H4 (cell line): ENCODE results near the gene GGA1. TPM values are rescaled to one million over a fixed set of nuclear protein-coding genes. Genes with fewer than 3 reads are reported as not detected.
"Not testable (repeated sequence)": the region's sequence is repeated elsewhere in the genome, so short reads cannot be mapped to it uniquely, and the experiment has no call there.

Experiments
- DNase-seq: peaks from one replicate; pipeline ENCODE4 v3.0.0-alpha.2; 2015; ENCODE audit warnings: low spot score
- total RNA-seq: library from RNA; depleted of rRNA; stranded (reverse); fragments of >200 nt; shearing (Covaris generic); gene quantifications from 2 replicates; pipeline ENCODE4 v1.2.3, GENCODE V29; 2014

GGA1 gene
- total RNA-seq, 1 experiment from 2014 or later, result 8.2 TPM

DNA sequence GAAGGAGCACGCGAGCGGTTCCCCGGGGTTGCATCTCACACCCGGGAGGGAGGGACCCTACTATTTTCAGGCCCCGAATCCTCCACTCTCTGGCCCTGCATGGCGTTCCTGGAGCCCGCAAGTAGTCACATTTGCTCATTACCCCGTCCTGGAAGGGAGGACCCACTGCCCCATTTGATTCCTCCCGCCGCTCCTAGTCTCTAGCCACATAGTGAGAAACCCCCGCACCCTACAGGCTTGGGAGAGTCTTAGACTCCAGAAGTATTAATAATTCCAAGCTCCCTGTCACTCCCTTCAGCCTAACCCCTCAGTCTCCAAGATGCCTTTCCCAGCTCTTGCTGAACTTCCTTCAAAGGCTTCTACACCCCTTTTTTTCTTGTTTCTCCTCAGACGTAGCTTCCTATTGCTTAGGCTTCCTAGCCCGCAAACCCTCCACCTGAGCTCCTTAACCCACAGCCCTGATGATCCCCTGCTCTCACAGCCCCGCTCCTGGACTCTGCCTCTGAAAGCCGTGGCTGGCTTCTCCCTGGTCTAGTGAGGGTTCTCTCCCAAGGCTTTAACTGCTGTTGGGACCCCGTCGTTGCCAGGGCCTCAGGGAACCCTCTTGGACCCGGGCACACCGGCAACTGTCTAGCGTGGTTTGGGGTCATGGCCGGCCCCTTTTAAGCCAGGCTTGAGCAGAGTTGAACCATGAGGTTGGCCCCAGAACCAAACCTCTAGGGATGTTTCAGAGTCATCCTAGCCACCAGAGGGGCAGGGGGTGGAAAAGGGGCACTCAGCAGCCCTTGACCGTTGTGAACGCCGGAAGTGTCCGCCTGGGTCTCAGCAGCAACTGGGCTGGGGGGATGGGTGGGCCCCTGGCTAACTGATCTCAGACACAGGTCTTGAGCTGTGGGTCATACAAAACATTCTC is 862 bp downstream of the GGA1 start:
- DNase-seq, result no peak

GRCh38 chr22:37610153-37610475 is 1.5 kb downstream of the GGA1 start:
- not testable (repeated sequence) for DNase-seq

GRCh38 chr22:37610480-37611129 is 2.0 kb downstream of the GGA1 start:
- no peak for DNase-seq

DNA sequence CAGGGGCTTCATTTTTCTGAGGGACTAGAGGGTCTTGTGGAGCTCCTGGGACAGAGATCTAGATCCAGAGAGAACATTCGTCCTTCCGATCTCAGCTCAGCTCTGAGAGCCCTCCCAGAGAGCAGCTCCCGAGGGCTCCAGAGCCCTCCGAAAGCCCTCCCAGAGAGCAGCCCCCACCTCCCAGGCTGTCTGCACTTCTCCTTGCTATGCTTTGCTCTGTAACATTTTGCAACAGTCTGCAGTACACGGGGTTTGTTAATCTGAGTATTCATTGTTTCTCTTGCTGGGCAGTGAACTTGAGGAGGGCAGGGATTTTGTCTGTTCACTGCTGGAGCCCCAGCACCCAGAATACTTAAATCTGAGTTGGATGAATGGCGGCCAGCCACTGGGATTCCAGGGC is 2.6 kb downstream of the GGA1 start:
- no peak for DNase-seq

DNA sequence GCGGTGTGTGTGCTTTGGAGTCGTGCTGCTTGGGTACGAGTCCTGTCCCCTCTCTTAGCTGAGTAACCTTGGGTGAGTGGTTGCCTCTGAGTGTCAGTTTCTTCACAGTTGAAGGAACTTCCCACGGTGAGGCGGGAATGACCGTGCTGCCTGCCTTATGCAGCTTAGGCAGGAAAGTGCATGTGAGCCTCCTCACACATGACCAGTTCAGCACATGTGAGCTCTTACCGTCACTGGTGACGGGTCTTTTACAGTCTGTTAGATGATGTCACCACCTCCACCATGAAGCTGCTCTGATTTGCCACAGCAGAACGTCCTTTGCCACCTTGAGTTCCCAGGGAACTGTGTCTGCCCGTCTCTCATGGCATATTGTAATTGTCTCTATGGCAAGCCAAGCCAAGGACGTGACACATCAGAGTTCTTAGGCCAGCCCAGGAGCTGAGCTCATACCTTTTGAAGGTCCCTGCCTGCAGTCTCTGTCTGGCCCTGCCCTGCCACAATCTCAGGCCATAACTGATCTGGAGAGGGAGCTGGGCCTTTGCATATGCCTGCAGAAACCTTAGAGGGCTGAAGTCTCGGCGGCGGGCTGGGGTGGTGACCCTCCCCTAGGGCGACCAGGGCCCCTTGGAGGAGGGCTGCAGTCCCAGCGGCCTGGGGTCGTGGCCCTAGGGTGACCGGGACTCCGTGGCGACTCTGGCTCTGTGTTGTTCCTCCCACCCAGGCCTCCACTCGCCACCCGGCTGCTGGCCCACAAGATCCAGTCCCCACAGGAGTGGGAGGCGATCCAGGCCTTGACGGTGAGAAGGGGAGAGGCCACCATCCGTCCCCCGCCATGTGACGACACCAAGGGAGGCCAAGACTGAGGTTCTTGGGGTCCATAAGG is 7.8 kb downstream of the GGA1 start:
- no peak for DNase-seq

- DNase-seq, result no peak
Observed at GRCh38 chr22:37617431-37617830, 8.8 kb downstream of the GGA1 start.

DNA sequence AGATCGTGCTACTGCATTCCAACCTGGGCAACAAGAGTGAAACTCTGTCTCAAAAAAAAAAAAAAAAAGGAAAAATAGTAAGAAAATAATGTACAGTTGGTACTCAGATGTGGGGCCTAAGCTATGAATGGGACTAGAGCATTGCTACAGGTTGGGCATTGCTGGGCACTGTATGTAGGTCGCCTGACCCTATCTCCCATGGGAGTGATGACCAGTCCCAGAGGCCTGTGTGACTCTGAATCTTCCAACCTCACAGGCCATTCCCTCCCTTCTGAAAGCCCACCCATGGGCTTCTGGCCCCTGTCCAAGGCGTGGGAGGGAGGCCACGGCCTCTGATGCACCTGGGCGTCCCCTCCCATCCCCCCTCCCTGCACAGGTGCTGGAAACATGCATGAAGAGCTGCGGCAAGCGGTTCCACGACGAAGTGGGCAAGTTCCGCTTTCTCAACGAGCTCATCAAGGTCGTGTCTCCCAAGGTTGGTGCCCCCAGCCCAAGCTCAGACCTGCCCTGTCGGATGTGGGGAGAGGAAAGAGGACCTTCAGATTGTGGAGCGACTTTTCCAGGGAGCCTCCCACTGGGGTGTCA is 9.5 kb downstream of the GGA1 start:
- no peak for DNase-seq

DNA sequence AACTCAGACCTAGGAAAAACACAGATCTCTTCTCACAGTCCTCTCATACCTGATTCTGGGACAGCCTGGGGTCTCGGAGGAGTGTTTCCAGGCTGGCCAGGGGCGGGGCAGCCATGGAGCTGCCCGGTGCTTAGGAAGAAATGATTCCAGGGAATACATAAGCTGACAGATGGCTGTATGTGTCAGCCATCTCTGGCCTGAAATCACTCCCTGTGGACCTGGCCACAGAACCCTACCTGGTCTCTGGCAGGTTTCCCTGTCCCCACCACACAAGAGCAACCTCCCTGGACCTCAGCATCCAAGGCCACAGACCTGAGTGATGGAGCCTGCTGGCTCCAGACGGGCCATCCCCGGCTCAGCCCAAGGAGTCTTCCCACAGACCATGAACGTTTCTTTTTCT is 10.0 kb downstream of the GGA1 start:
- DNase-seq, result no peak

DNA sequence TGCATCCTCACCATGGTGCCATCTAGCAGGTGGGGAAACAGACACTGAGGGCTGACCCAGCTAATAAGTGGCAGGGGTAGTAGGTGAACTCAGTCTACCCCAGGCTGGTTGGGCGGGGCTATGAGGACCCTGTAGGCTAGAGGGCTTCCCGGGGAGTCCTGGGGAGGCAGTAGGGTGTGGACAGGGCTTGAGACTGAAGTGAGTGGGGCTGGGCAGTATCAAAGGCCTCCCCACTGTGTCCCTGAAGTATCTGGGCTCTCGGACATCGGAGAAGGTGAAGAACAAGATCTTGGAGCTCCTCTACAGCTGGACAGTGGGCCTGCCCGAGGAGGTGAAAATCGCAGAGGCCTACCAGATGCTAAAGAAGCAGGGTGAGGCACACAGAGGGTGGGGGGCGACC is 11.4 kb downstream of the GGA1 start:
- DNase-seq, result no peak

DNA sequence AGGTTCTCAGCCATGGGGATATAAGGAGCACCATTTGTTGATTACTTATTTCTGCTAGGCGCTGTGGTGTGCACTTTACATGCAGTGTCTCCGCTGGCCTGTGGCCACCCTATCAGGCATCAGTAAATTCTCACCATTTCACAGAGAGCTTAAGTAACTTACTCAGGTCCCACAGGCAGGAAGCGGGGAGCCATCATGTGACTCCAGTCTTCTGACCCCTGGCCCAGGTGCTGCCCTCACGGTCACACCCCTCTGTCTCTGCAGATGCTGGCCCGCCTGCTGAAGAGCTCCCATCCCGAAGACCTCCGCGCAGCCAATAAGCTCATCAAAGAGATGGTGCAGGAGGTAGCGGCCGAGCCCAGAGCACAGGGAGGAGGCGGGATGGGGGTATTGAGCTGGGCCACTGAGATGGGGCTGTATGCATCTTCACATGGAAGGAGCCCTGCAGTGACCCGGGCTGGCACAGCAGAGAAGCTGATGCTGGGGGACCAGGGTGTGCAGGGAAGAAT is 12.8 kb downstream of the GGA1 start:
- no peak for DNase-seq

- no peak for DNase-seq
Observed at GRCh38 chr22:37623075-37624016, 14.7 kb downstream of the GGA1 start.

GRCh38 chr22:37624017-37624365 is 15.4 kb downstream of the GGA1 start:
- no peak for DNase-seq

- DNase-seq, result no peak
Observed at GRCh38 chr22:37624876-37625275, 16.2 kb downstream of the GGA1 start.

DNA sequence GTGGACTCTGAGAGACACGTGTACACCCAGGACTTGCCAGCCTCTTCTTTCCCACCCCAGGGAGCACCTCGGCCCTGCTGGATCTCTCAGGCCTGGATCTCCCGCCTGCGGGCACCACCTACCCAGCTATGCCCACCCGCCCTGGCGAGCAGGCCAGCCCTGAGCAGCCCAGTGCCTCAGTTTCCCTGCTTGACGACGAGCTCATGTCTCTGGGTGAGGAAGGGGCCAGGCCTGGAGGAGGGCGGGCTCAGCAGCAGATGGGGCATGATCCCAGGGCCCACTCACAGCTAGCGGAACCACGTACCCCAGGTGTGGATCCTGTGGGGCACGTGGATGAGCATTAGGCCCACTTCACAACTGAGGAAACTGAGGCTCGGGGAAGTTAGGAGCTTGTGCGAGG is 17.1 kb downstream of the GGA1 start:
- DNase-seq, result no peak

GRCh38 chr22:37626144-37626543 is 17.5 kb downstream of the GGA1 start:
- DNase-seq, result no peak

- no peak for DNase-seq
Observed at GRCh38 chr22:37626556-37627075, 18.0 kb downstream of the GGA1 start.

DNA sequence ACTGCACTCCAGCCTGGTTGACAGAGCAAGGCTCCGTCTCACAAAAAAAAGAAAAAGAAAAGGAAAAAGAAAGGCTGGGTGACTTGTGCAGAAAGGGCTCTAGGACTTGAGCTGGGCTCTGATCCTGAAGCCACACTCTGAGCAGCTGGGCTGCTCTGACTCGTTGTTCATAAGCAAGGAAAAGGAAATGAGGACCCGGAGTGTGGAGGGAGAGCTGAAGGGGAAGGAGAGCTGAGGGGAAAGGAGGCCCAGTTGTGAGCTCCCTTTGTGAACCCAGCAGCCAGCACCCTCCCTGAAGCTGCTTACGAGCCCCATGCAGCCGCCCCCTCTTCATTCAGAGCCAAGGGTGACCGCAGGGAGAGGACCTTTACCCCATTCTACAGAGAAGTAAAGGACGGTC is 18.5 kb downstream of the GGA1 start:
- DNase-seq, result no peak

GRCh38 chr22:37627545-37627944 is 18.9 kb downstream of the GGA1 start:
- DNase-seq, result no peak

DNA sequence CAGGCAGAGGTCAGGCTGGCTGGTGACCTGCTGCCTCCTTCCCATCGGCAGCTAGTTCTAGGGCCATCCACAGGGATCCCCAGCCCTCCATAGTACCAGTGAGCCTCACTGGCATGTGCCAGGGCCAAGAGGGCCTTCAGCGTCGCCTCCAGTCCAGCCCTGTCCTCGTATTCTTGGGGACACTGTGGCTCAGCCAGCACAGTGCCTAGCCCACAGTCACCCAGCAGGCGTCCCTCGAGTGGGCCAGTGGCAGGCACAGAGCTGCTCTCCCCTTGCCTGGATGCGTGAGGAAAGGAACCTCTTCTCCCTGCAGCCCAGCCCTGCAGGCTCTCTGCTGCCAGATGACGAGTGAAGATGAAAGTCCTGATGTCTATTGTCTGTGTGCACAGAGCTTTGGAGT is 20.2 kb downstream of the GGA1 start:
- DNase-seq, result no peak

DNA sequence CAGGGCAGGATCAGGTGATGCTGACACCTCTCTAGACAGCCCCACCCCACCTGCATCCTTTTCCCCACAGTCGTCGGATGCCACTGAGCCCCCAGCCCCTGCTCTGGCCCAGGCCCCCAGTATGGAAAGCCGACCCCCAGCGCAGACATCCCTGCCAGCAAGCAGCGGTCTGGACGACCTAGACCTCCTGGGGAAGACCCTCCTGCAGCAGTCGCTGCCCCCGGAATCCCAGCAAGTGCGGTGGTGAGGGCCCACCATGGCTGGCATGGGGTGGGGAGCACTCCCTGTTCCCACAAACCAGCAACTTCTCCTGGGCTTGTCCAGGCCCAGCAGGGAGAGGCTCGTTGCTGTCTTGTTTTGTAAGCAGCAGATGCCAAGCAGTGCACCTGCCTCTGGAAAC is 21.3 kb downstream of the GGA1 start:
- DNase-seq, result no peak
